Esophagus (tissue), 2 donors: ENCODE data around the gene NECTIN1. TPM values are rescaled to one million over a fixed set of nuclear protein-coding genes. Genes with fewer than 3 reads are reported as not detected.

Experiments used
- H3K27ac ChIP-seq, 2 donors: one replicate each; pipeline ENCODE4 v1.5.1; 2013; ENCODE audit warnings: low read depth in 2 of 2, mild to moderate bottlenecking in 2 of 2, inconsistent platforms in 1 of 2, low read length in 1 of 2, moderate library complexity in 1 of 2
- H3K27me3 ChIP-seq, 2 donors: one replicate each; pipeline ENCODE4 v1.6.1; 2013; ENCODE audit warnings: low read length in 2 of 2, control low read depth in 1 of 2, mild to moderate bottlenecking in 1 of 2; ENCODE audit not compliant: insufficient read depth in 2 of 2, control insufficient read depth in 1 of 2
- H3K36me3 ChIP-seq, 2 donors: one replicate each; pipeline ENCODE4 v1.6.1; 2013; ENCODE audit warnings: low read length in 1 of 2; ENCODE audit not compliant: control insufficient read depth in 2 of 2, insufficient read depth in 2 of 2
- H3K4me1 ChIP-seq, 2 donors: one replicate each; pipeline ENCODE4 v1.6.1; 2013; ENCODE audit warnings: low read length in 1 of 2; ENCODE audit not compliant: control insufficient read depth in 2 of 2, insufficient read depth in 2 of 2
- H3K4me3 ChIP-seq, 2 donors: one replicate each; pipeline ENCODE4 v1.5.1; 2013; ENCODE audit warnings: low read length in 2 of 2, mild to moderate bottlenecking in 2 of 2, low read depth in 1 of 2, moderate library complexity in 1 of 2
- H3K9me3 ChIP-seq, 2 donors: one replicate each; pipeline ENCODE4 v1.6.1; 2013; ENCODE audit warnings: mild to moderate bottlenecking in 2 of 2, low read depth in 1 of 2, low read length in 1 of 2, moderate library complexity in 1 of 2; ENCODE audit not compliant: control insufficient read depth in 2 of 2, insufficient read depth in 1 of 2
- WGBS, 2 donors: extraction: QIAGEN DNeasy Blood & Tissue Kit; methylation state at CpG; one replicate each; pipeline ENCODE4 v1.1.7; 2013; 5-methylcytosine and 5-hydroxymethylcytosine counted together
- polyA plus RNA-seq, 2 donors: library from polyadenylated mRNA; stranded (reverse); fragments of 200-250 nt; gene quantifications; one replicate each; pipeline ENCODE4 v1.2.3, GENCODE V29; 2013
- donor health status: healthy with polysubstance abuse.
- donor health status: Bipolar disorder and iron deficiency.

NECTIN1 gene
- polyA plus RNA-seq, 2 donors = 79.6 to 89.9 TPM

DNA sequence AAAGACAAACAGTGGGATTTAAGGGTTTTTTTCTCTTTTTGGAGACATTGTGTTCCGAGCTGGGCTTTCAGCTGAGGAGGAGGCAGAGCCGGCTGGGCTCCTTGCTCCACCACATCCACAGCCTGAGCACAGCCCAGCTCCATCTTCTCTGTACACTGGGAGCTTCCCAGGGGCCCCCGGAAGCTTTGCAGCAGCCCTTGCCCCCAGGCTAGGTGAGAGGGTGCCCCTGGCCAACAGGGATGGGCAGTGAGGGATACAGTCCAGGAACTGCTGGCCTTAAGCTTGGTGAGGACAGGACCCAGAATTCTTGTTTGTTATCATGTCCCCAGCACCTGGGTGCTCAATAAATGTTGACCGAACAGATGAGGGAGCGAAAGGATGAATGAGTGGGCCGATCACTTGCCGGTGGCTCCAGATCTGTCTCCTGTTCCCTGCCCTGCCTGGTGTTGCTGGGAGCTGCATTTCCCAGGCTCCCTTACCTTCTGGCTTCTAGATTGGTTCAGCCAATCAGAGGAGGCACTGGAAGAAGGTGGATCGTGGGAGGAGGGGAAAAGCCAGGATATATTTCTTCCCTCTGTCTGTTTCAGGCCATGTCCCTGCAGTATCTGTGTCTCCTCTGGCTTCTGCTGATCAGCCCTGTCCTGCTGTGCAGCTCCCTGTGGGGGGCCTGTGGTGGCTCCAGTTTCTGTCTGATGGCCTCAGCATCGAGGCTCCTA is 26.5 kb upstream of the NECTIN1 start:
- H3K4me3 ChIP-seq = no peak overlapping the region
- H3K27me3 ChIP-seq = no peaks in the 10 kb centered on the region
- H3K4me1 ChIP-seq = peaks cover 6 to 14% of the 10 kb centered on the region in 2 donors
- no peak overlapping the region for H3K27ac ChIP-seq
- WGBS, 2 donors = 83 to 90% methylated on average over 9 of the region's 9 CpGs
- H3K36me3 ChIP-seq = no peaks in the 10 kb centered on the region
- H3K9me3 ChIP-seq = no peaks in the 10 kb centered on the region

DNA sequence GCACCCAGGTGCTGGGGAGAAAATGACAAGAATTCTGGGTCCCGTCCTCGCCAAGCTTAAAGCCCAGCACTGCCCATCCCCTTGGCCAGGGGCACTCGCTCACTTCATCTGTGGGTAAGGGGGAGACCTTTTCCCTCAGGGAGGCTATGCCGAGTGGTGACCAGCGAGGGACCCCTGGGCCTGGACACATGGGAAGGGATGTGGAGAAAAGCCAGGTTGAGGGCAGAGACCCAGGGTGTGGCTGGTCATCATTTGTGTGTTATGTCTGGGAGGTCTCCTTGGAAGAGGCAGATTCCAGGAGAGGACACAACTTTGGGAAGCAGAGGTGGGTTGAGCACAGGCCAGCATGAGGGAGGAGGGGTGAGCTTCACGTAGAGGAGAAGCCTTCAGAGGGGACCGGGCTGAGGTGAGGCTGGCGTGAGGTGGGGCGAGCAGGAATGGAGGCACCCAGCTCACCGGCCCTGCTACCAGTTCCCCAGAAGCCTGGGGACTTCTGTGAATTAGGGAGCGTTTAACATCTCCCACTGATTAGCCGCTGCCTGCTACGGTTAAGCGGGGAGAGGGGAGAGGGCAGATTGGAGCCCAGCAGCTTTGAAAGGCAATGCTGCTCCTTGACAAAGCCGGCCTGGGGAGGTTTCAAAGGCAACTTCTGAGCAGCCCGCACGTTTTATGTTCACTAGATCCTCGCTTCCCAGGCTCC is 25.8 kb upstream of the NECTIN1 start:
- Histone ChIP-seq H3K27ac (no peak overlapping the region), H3K27me3 (no peaks in the 10 kb centered on the region), H3K36me3 (no peaks in the 10 kb centered on the region), H3K4me1 (peaks cover 6 to 12% of the 10 kb centered on the region in 2 donors), H3K9me3 (no peaks in the 10 kb centered on the region), H3K4me3 (no peak overlapping the region)
- 81 to 83% methylated on average over 18 of the region's 18 CpGs for WGBS, 2 donors

DNA sequence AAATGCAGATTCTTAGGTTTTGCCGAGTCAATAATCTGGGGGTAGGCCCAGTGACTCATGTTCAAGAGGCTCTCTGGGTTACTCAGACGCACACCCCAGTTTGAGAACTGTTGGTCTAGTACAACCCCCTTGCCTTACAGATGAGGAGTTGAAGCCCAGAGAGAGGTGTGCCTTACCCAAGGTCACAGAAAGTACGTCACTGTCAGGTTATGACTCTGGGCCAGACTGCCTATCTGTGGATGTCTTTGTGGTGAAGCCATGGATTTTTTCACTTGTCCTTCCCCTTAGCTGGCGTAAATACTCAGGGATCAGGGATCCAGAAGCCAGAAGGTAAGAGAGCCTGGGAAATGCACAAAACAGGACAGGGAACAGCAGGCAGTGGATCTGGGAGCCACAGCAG is 25.2 kb upstream of the NECTIN1 start:
- no peak overlapping the region for H3K4me3 ChIP-seq
- WGBS, 2 donors = 83 to 84% methylated on average over 4 of the region's 4 CpGs
- H3K4me1 ChIP-seq = peaks cover 6 to 8% of the 10 kb centered on the region in 2 donors
- no peaks in the 10 kb centered on the region for H3K27me3 ChIP-seq
- no peaks in the 10 kb centered on the region for H3K9me3 ChIP-seq
- H3K36me3 ChIP-seq = no peaks in the 10 kb centered on the region
- no peak overlapping the region for H3K27ac ChIP-seq

DNA sequence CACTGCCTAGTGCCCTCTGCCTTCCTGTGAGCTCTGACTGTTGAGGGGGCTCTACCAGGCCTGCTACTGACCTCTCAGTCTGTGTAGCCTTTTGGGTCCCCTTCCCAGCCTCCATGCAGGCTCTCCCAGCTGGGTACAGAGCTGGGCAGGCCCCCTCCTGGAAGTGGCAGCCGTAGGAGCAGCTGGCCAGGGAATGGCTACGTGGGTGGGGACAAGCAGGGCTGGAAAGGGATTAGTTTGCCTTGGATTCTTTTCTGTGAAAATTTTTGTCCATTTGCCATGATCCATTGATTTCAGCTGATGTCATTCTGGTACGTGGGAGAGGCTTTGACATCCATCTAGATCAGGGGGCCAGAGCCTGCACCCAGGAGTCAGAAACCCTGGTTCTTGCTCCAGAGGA is 23.9 kb upstream of the NECTIN1 start:
- H3K9me3 ChIP-seq = no peaks in the 10 kb centered on the region
- no peaks in the 10 kb centered on the region for H3K36me3 ChIP-seq
- peaks cover 6 to 8% of the 10 kb centered on the region in 2 donors for H3K4me1 ChIP-seq
- H3K27me3 ChIP-seq = no peaks in the 10 kb centered on the region
- no peak overlapping the region for H3K4me3 ChIP-seq
- 13 to 27% methylated on average over 3 of the region's 3 CpGs for WGBS, 2 donors
- H3K27ac ChIP-seq = no peak overlapping the region

DNA sequence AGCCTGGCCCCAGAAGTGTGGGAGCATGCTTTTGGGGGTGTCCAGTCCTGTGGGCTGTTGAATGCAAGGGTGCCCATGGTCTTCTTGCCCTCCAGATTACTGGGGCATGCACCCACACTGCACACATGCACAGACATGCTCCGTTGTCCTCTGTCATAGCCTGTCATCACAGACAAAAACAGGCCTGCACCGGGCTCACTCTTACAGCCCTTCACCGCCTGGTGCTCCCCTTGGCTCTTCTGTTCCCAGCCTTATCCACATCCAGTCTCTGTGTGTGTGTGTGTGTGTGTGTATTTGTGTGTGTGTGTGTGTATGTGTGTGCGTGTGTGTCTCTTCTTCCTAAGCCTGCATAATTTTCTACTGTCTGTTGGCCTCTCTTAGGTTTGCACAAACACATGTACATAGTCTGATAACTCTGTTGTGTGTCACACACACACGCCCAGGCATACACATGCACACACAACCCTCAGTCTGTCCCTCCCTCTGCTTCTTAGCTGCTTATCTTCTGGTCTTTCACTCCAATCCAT is 23.4 kb upstream of the NECTIN1 start:
- no peaks in the 10 kb centered on the region for H3K36me3 ChIP-seq
- no peak overlapping the region for H3K27ac ChIP-seq
- H3K27me3 ChIP-seq = no peaks in the 10 kb centered on the region
- H3K4me1 ChIP-seq = peaks cover 6 to 8% of the 10 kb centered on the region in 2 donors
- H3K4me3 ChIP-seq = no peak overlapping the region
- H3K9me3 ChIP-seq = no peaks in the 10 kb centered on the region
- 54 to 55% methylated on average over 5 of the region's 5 CpGs for WGBS, 2 donors

DNA sequence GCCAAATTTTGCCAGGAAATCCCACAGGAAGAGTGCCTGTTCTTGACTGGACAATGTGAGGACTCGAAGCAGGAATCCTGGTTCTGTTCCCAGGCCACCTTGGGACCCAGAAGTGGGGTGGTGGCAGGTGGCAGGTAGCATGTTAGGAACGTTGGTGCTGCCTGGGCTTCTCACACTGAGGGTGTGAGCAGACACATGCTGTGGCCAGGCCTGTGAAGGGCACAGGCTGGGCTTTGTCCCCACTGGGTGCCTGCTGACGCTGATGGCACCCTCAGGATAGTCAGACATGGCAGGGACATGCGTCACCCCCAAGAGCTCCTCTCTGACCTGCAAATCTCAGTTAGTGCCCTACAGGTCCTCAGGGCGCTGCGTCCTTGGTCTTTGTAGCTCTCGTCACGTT is 21.1 kb upstream of the NECTIN1 start:
- peaks cover 6 to 8% of the 10 kb centered on the region in 2 donors for H3K4me1 ChIP-seq
- H3K36me3 ChIP-seq = no peaks in the 10 kb centered on the region
- no peaks in the 10 kb centered on the region for H3K27me3 ChIP-seq
- H3K27ac ChIP-seq = no peak overlapping the region
- H3K4me3 ChIP-seq = no peak overlapping the region
- H3K9me3 ChIP-seq = peaks cover 0 to 3% of the 10 kb centered on the region in 2 donors
- WGBS, 2 donors = 83 to 86% methylated on average over 8 of the region's 8 CpGs

DNA sequence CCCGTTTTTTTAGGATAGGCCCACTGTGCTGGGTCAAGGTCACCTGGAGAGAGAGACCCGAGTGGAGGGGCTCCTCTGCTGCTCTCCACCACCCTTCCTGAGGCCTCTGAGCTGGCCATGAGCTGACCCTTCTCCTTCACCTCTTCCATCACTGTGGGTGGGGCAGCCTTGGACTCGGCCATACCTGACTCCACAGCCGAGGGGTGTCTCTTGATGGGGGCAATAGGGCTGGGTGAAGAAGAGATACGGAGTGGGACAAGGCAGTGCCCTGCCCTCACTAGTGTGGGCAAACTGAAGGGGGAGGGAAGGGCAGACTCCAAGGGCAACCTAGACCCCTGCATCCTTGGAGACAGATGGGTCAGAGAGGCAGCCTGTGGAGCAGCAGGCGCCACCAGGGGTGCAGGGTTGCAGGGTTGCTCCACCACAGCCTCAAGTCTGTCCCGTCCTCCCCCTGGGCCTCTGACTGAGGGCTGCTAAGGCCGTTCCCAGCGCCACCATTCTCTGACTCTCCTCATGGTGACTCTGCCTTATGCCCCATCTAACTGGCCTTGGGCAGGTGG is 20.1 kb upstream of the NECTIN1 start:
- WGBS, 2 donors = 80 to 82% methylated on average over 9 of the region's 9 CpGs
- Histone ChIP-seq H3K4me1 (peaks cover 6 to 8% of the 10 kb centered on the region in 2 donors), H3K36me3 (no peaks in the 10 kb centered on the region), H3K27ac (no peak overlapping the region), H3K27me3 (no peaks in the 10 kb centered on the region), H3K9me3 (peaks cover 0 to 3% of the 10 kb centered on the region in 2 donors), H3K4me3 (no peak overlapping the region)

DNA sequence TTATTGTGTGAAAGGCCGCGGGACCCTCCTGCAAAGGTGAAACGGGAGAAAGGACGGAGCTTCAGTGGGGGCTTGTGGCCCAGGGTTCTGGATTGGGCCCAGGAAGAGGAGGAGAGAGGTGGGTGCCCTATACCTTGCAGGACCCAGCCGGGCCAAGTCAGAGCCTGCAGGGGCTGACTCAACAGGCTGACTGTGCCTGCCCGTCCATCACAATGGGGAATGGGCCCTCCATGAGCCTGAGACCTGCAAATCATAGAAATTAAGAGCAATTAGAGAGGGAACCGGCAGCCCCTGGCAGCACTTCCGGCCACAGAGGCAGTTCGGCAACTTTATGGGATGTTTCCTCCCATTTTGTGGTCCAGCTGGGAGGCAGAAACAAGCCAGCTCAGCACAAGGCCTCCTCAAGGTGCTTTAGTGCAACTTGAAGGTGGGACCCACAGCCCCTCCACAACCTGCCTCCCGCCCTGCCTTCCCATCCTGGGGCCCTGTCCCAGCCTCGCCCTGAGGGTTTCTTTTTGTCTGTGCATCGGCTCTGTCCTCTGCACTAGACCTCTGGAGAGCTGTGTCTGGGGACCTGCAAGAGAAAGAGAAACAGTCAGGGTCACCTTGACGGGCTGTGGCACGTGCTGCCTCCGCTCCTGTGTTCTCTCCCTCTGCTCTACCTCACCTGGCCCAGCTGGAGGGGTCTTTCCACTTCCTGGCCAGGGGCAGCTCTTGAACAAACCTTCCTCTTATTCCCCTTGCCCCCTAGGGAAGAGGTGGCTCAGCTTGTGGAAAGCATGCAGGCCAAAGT is 19.1 kb upstream of the NECTIN1 start:
- H3K9me3 ChIP-seq = peaks cover 0 to 3% of the 10 kb centered on the region in 2 donors
- H3K36me3 ChIP-seq = no peaks in the 10 kb centered on the region
- WGBS, 2 donors = 76 to 83% methylated on average over 15 of the region's 15 CpGs
- H3K4me3 ChIP-seq = no peak overlapping the region
- H3K27me3 ChIP-seq = no peaks in the 10 kb centered on the region
- no peak overlapping the region for H3K27ac ChIP-seq
- H3K4me1 ChIP-seq = peaks cover 6% of the 10 kb centered on the region in 2 donors
